Heart left ventricle (tissue), 16 donors: ENCODE measurements around the gene F11R. TPM values are rescaled to one million over a fixed set of nuclear protein-coding genes. Genes with fewer than 3 reads are reported as not detected.
A peak's percentile ranks its signal among the peaks of the same experiment; 100 is the strongest.

ENCODE experiments used
- ATAC-seq, 4 donors: fragments of 200-7000 bp; cut with Tn5 transposase; one replicate each; pipeline ENCODE4 v1.9.1; 2020 to 2022; ENCODE audit warnings: moderate library complexity in 4 of 4, mild to moderate bottlenecking in 3 of 4, moderate number of reproducible peaks in 1 of 4
- DNase-seq, 5 donors: peaks; one replicate each; pipeline ENCODE4 v3.0.0-alpha.2; 2020
- H3K27ac ChIP-seq, 12 donors: fragments of 200-600 bp; sonication (generic) in 4 of 12; one replicate each; pipeline versions ENCODE4 v1.5.0 to v1.8.0; 2016 to 2022; ENCODE audit warnings: mild to moderate bottlenecking in 2 of 12
- H3K27me3 ChIP-seq, 9 donors: fragments of 200-600 bp; sonication (generic) in 2 of 9; one replicate each; pipeline versions ENCODE4 v1.5.1 to v1.8.0; 2016 to 2022; ENCODE audit warnings: mild to moderate bottlenecking in 3 of 9
- H3K36me3 ChIP-seq, 9 donors: fragments of 200-600 bp; sonication (generic) in 2 of 9; one replicate each; pipeline versions ENCODE4 v1.5.0 to v1.8.0; 2018 to 2022; ENCODE audit warnings: mild to moderate bottlenecking in 2 of 9
- H3K4me1 ChIP-seq, 12 donors: fragments of 200-600 bp; sonication (generic) in 4 of 12; one replicate each; pipeline versions ENCODE4 v1.5.0 to v1.8.0; 2016 to 2022; ENCODE audit warnings: mild to moderate bottlenecking in 3 of 12
- H3K4me3 ChIP-seq, 12 donors: fragments of 200-600 bp; sonication (generic) in 4 of 12; one replicate each; pipeline versions ENCODE4 v1.5.0 to v1.8.0; 2017 to 2022; ENCODE audit warnings: mild to moderate bottlenecking in 9 of 12, moderate library complexity in 4 of 12
- H3K9me3 ChIP-seq, 12 donors: fragments of 200-600 bp; sonication (generic) in 4 of 12; one replicate each; pipeline versions ENCODE4 v1.5.0 to v1.8.0; 2016 to 2022; ENCODE audit warnings: mild to moderate bottlenecking in 1 of 12
- POLR2A ChIP-seq, 2 donors: fragments of 450-650 bp; IDR thresholded peaks; one replicate each; pipeline ENCODE4 v1.6.1; 2017; ENCODE audit warnings: antibody characterized with exemption in 2 of 2, mild to moderate bottlenecking in 2 of 2, moderate library complexity in 2 of 2
- WGBS, 4 donors: extraction: QIAGEN DNeasy Blood & Tissue Kit in 2 of 4; methylation state at CpG; one replicate each; pipeline versions ENCODE4 v1.1.5 to v1.1.7; 2013 to 2018; 5-methylcytosine and 5-hydroxymethylcytosine counted together
- intact Hi-C, 10 donors: fragments of 100-400 bp; cut with DNase I; formaldehyde crosslinking; loops; one replicate each; pipeline versions ENCODE4 v1.11.1 to v1.14.2; 2022
- polyA plus RNA-seq, 2 donors: library from polyadenylated mRNA; stranded (reverse); fragments of 200-250 nt; gene quantifications; one replicate each; pipeline ENCODE4 v1.2.3, GENCODE V29; 2013
- total RNA-seq, 9 donors: library from RNA; depleted of rRNA in 2 of 9; stranded (reverse); fragments of >200 nt in 2 of 9; fragmentation: NEBNext Ultra II Directional in 3 of 9; extraction: Animal tissue kit (Norgen Biotek cat#: 25700) in 3 of 9; gene quantifications; one replicate each; pipeline versions ENCODE4 v1.1.0 to v1.2.4, GENCODE V29; 2016 to 2023
- TF ChIP-seq, protein P1 (sequence below), 12 donors: fragments of 200-600 bp; sonication (generic) in 4 of 12; IDR thresholded peaks; one replicate each; pipeline versions ENCODE4 v1.5.0 to v1.8.0; 2018 to 2022; ENCODE audit warnings: antibody characterized with exemption in 12 of 12, mild to moderate bottlenecking in 5 of 12
- donor health status: ischemic (EF 13 %, LVEDD 7.1; RV severe dilation, severe dysfunction).
- donor health status: healthy with polysubstance abuse.
- donor health status: DM: no; HTN: yes; CAD: no.
- donor health status: DM: no; HTN: no; CAD: no.
- donor health status: ischemic (EF 25% LVEDD 6.9; RV normal size, moderate dysfunction).
- donor health status: ischemic (EF 25% LVEDD 5.7; RV mildly dilated, moderate dysfunction).
- donor health status: healthy.
- donor health status: DM: yes; HTN: yes; CAD: no.
- donor health status: ischemic (EF 35%, LVEDD 5.7; RV mildly dilated, moderate dysfunction).
- donor health status: nonischemic (EF 11% LVEDD 7.7; RV severe dilation, severe dysfunction).
- donor health status: DM: yes; HTN: yes; CAD: no.
- donor health status: PGD.
- donor health status: ischemic (EF 29% LVEDD 5.4; RV normal size, mild dysfunction).
- donor health status: nonischemic (EF 23%, LVEDD 6.1; RV moderate dilation, normal function).

Gene F11R
- total and polyA plus RNA-seq, 11 donors, result 7.4 to 23.4 (median 10.9) TPM

DNA sequence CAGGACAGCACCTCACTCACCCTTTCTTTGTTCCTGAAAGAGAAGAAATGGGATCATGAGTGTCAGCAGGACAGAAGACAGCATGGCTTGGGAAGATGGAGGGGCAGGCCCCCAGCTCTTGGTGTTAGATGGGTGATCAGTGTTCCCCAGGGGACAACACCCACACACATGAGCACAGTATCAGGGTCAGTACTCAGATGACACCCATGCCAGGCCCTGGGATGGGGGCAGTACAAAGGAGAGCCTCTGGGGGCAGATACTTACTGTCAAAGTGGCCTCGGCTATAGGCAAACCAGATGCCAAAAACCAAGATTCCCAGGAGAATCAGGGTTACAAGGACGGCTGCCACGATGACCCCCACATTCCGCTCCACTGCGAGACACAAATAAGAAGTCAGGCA is 21.6 kb downstream of the F11R start:
- 80 to 90% (median 85%) methylated on average over 5 of the region's 5 CpGs; no CpG with 5 or more reads in 1 of the 4 donors for WGBS, 4 donors
- no peak for ATAC-seq

DNA sequence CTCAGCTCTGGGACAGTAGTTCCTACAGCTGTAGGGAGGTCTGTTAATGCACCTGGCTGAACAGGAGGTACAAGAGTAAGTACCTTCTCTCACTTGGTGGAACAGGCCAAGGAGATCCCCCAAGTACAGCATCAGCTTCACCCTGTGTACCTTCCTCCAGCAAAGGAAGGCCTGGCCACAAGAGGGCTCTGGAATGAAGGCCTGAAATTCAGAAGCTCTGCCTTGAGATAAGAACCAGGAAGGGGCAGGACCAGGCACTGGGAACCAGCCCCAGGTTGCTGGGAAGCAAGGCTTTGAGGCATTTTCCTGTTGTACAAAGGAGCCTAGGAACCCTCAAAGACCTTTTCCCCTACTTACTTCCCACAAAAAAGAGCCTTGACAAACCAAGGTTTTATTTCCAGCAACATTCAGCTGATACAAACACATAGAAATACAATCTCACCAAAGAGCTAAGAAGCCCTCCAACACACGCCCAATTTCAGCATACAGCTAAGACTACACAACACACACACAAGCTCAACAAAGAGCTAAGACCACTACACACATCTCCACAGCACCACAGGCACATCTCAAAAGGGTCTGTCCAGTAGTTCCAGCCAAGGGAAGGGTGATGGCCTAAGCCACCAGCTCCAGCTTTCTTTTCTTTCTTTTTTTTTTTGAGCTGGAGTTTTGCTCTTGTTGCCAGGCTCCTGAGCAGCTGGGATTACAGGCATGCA is 23.5 kb downstream of the F11R start:
- H3K4me3 ChIP-seq, result no peak overlapping the region

More for the DNA sequence above, 21.6 kb downstream of the F11R start:
- intact Hi-C loops, result loop anchor here in 9 of 10 donors (5.0 to 10.0 kb wide), 7 partner anchors 43 to 153 kb away; partner anchors contain the start of genes USF1 (in 4 of the 9), DEDD (in 2 of the 9), KLHDC9 (in 2 of the 9) and UFC1 (in 1 of the 9)
- Histone ChIP-seq H3K9me3 (no peaks in the 10 kb centered on the region), H3K4me1 (peaks cover 0 to 24% (median 6%) of the 10 kb centered on the region in 12 donors), H3K36me3 (peaks cover 0 to 31% (median 7%) of the 10 kb centered on the region in 9 donors), H3K4me3 (no peak overlapping the region), H3K27ac (no peak overlapping the region), H3K27me3 (no peaks in the 10 kb centered on the region)
- TF ChIP-seq, protein P1, sequence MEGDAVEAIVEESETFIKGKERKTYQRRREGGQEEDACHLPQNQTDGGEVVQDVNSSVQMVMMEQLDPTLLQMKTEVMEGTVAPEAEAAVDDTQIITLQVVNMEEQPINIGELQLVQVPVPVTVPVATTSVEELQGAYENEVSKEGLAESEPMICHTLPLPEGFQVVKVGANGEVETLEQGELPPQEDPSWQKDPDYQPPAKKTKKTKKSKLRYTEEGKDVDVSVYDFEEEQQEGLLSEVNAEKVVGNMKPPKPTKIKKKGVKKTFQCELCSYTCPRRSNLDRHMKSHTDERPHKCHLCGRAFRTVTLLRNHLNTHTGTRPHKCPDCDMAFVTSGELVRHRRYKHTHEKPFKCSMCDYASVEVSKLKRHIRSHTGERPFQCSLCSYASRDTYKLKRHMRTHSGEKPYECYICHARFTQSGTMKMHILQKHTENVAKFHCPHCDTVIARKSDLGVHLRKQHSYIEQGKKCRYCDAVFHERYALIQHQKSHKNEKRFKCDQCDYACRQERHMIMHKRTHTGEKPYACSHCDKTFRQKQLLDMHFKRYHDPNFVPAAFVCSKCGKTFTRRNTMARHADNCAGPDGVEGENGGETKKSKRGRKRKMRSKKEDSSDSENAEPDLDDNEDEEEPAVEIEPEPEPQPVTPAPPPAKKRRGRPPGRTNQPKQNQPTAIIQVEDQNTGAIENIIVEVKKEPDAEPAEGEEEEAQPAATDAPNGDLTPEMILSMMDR (IDR thresholded peaks at IDR 0.05), result no peak
- no peak for TF ChIP-seq POLR2A (IDR thresholded peaks at IDR 0.05)
- DNase-seq, result no peak

DNA sequence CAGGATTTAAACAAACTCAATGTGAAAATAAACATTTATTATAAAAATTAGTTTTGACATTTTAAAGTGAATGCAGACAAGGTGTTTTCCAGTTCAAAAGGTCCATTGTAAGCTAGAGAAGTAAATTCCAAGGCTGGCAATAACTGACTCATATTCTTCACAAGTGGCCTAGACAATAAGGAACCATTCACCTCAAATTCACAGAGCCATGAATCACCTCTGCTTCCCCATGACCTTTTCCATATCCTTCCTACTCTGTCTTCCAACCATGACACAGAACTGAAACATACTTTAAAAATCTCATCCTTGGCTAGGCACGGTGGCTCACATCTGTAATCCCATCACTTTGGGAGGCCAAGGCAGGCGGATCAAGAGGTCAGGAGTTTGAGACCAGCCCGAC is 24.8 kb downstream of the F11R start:
- Histone ChIP-seq H3K4me3 (no peak overlapping the region), H3K4me1 (peaks cover 0 to 19% (median 5%) of the 10 kb centered on the region in 12 donors), H3K9me3 (no peaks in the 10 kb centered on the region), H3K36me3 (peaks cover 0 to 31% (median 7%) of the 10 kb centered on the region in 9 donors), H3K27me3 (no peaks in the 10 kb centered on the region), H3K27ac (no peak overlapping the region)
- no peak for TF ChIP-seq POLR2A (IDR thresholded peaks at IDR 0.05)
- TF ChIP-seq, protein P1 (IDR thresholded peaks at IDR 0.05), result no peak
- 80 to 90% (median 84%) methylated on average over 3 of the region's 3 CpGs for WGBS, 4 donors
- intact Hi-C loops, result loop anchor here (2.0 to 10.0 kb wide), 9 partner anchors 46 to 156 kb away; partner anchors contain the start of genes USF1 (in 4 of the 10), KLHDC9 (in 3 of the 10), DEDD (in 2 of the 10) and UFC1 (in 1 of the 10)
- DNase-seq (no peak), ATAC-seq (peak in 2 of 4 donors; percentile 21 to 27)

More for the DNA sequence above, 23.5 kb downstream of the F11R start:
- DNase-seq (peak; percentile 66 to 79 (median 70)), ATAC-seq (peak; percentile 83 to 94 (median 90))
- no peaks in the 10 kb centered on the region for H3K27me3 ChIP-seq
- WGBS, 4 donors, result 59 to 79% (median 70%) methylated on average over 1 of the region's 1 CpG
- H3K36me3 ChIP-seq, result peaks cover 0 to 31% (median 7%) of the 10 kb centered on the region in 9 donors
- intact Hi-C loops, result loop anchor here (1.0 to 10.0 kb wide), 10 partner anchors 45 to 155 kb away; partner anchors contain the start of genes USF1 (in 4 of the 10), KLHDC9 (in 3 of the 10), DEDD (in 2 of the 10) and UFC1 (in 1 of the 10)
- TF ChIP-seq, protein P1 (IDR thresholded peaks at IDR 0.05), result peak; percentile 46 to 77 (median 62)
- no peak for TF ChIP-seq POLR2A (IDR thresholded peaks at IDR 0.05)
- H3K9me3 ChIP-seq, result no peaks in the 10 kb centered on the region
- H3K4me1 ChIP-seq, result peaks cover 0 to 24% (median 6%) of the 10 kb centered on the region in 12 donors
- H3K27ac ChIP-seq, result peak overlapping the region in 10 of 12 donors; percentile 10 to 76 (median 54)
